PC-3 (cell line): Measurements from ENCODE around the gene RCOR1. TPM values are rescaled to one million over a fixed set of nuclear protein-coding genes. Genes with fewer than 3 reads are reported as not detected.

Experiments
- ATAC-seq: fragments of 200-7000 bp; cut with Tn5 transposase; 2 replicates; pipeline ENCODE4 v1.9.1; 2020; ENCODE audit warnings: mild to moderate bottlenecking, moderate library complexity
- BruUV-seq: library from RNA; stranded (reverse); fragments of 400-500 nt; replicated peaks from 2 replicates; lab custom pipeline; 2021; lab: Mats Ljungman, UMichigan
- CTCF ChIA-PET: fragments of 300-600 bp; sonication (Branson Sonifier 250); formaldehyde crosslinking; loops from one replicate; lab custom pipeline; 2022; ENCODE audit warnings: antibody characterized with exemption; lab: Charles Lee
- POLR2A ChIA-PET: fragments of 300-600 bp; sonication (Branson Sonifier 250); formaldehyde crosslinking; loops from one replicate; lab custom pipeline; 2022; ENCODE audit warnings: antibody characterized with exemption; ENCODE audit not compliant: unreplicated experiment; lab: Charles Lee
- DNase-seq: peaks from one replicate; pipeline ENCODE4 v3.0.0-alpha.2; 2015
- H2AFZ ChIP-seq: fragments of 300-600 bp; sonication (generic); 2 replicates; pipeline ENCODE4 v1.6.0; 2016; ENCODE audit warnings: antibody characterized with exemption, low read length
- H3F3A ChIP-seq: fragments of 300-600 bp; sonication (generic); one replicate; pipeline ENCODE4 v1.6.0; 2017; ENCODE audit warnings: antibody characterized with exemption, low read length, control low read depth, mild to moderate bottlenecking; ENCODE audit not compliant: unreplicated experiment
- H3K27ac ChIP-seq: fragments of 300-600 bp; sonication (generic); 2 replicates; pipeline ENCODE4 v1.5.1; 2016; ENCODE audit warnings: mild to moderate bottlenecking, low read length
- H3K27me3 ChIP-seq: fragments of 300-600 bp; sonication (generic); 2 replicates; pipeline ENCODE4 v1.6.1; 2016; ENCODE audit warnings: low read length, mixed read lengths
- H3K36me3 ChIP-seq: fragments of 300-600 bp; sonication (generic); 2 replicates; pipeline ENCODE4 v1.6.1; 2016; ENCODE audit warnings: low read depth, mixed run types, low read length, mixed read lengths
- H3K4me1 ChIP-seq: fragments of 300-600 bp; sonication (generic); 2 replicates; pipeline ENCODE4 v1.5.1; 2016; ENCODE audit warnings: low read length; ENCODE audit not compliant: insufficient read depth
- H3K4me2 ChIP-seq: fragments of 300-600 bp; sonication (generic); 2 replicates; pipeline ENCODE4 v1.6.0; 2016; ENCODE audit warnings: low read length
- H3K4me3 ChIP-seq: fragments of 300-600 bp; sonication (generic); 2 replicates; pipeline ENCODE4 v1.5.1; 2016; ENCODE audit warnings: mild to moderate bottlenecking, low read length, mixed read lengths
- H3K79me2 ChIP-seq: fragments of 300-600 bp; sonication (generic); 2 replicates; pipeline ENCODE4 v1.6.1; 2017; ENCODE audit warnings: low read length, mixed read lengths
- H3K9ac ChIP-seq: fragments of 300-600 bp; sonication (generic); 2 replicates; pipeline ENCODE4 v1.6.0; 2016; ENCODE audit warnings: mild to moderate bottlenecking, low read length
- H3K9me2 ChIP-seq: fragments of 300-600 bp; sonication (generic); replicated peaks from 2 replicates; pipeline ENCODE4 v1.6.1; 2016; ENCODE audit warnings: mixed run types, low read length, mixed read lengths
- H3K9me3 ChIP-seq: fragments of 300-600 bp; sonication (generic); 2 replicates; pipeline ENCODE4 v1.6.1; 2016; ENCODE audit warnings: low read length, mixed read lengths
- H4K20me1 ChIP-seq: fragments of 300-600 bp; sonication (generic); 2 replicates; pipeline ENCODE4 v1.6.1; 2016; ENCODE audit warnings: low read length, mixed read lengths
- EZH2 ChIP-seq: fragments of 300-600 bp; sonication (generic); IDR thresholded peaks from one replicate; pipeline ENCODE4 v1.6.1; 2017; ENCODE audit warnings: antibody characterized with exemption, mild to moderate bottlenecking, low read length; ENCODE audit not compliant: unreplicated experiment
- EZH2phosphoT487 ChIP-seq: fragments of 300-600 bp; sonication (generic); IDR thresholded peaks from 2 replicates; pipeline ENCODE4 v1.6.1; 2018; ENCODE audit warnings: mild to moderate bottlenecking, antibody characterized with exemption, low read length, borderline replicate concordance
- intact Hi-C: fragments of 100-400 bp; cut with micrococcal nuclease; formaldehyde crosslinking; loops from 2 replicates; pipeline ENCODE4 v1.9.0; 2023
- total RNA-seq: library from RNA; depleted of rRNA; stranded (reverse); fragments of >200 nt; gene quantifications from 2 replicates; pipeline ENCODE4 v1.2.3, GENCODE V29; 2014
- TF ChIP-seq, protein P1 (sequence below): fragments of 300-600 bp; sonication (generic); conservative IDR thresholded peaks from 2 replicates; pipeline ENCODE4 v1.5.1; 2017; ENCODE audit warnings: antibody characterized with exemption, low read depth, mild to moderate bottlenecking, low read length

RCOR1 gene
- total RNA-seq, 1 experiment from 2014 or later = 22.2 TPM

DNA sequence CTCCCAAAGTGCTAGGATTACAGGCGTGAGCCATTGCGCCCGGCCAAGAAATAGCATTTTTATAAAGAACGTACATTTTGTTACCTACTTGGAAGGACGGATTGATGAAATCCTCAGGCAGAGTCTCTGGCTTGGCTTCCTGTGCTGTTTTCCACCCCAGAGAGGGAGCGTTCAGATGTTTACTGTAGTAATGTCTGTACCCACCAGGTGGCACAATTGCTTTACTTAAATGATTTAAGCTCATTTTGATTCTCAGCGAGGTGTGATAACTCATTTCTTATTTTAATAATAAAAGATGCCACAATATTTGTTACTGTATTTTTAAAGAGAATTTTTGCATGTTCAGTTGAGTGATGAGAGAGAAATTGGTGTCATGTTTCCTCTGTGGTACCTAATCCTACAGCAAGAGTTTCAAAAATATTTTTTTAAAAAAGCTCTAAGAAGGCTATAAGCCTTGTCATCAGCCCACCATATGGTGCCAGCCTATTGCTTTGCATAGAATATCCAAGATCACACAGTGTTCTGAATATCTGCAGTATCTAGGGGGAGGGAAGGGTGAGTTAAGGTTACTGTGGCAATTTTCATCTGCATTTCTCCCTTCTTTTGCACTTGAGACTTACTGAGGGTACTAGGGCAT lies 102.2 kb downstream of the RCOR1 start:
- no peak overlapping the region for H3K9ac ChIP-seq
- peaks cover 47% of the 10 kb centered on the region for H3K4me1 ChIP-seq
- no peaks in the 10 kb centered on the region for H3K9me2 ChIP-seq
- ATAC-seq = peak; percentile 34; the same call in 1 of the 2 replicates
- peaks cover 95% of the 10 kb centered on the region for H3K79me2 ChIP-seq
- no TSS peak for BruUV-seq
- POLR2A ChIA-PET = no interaction called here
- no peaks in the 10 kb centered on the region for H3K9me3 ChIP-seq
- CTCF ChIA-PET = interaction anchor here (0.6 to 1.2 kb wide), 4 partner anchors 11 to 170 kb away, joined by 3 to 7 read pairs (median 4); no protein-coding TSS in a partner anchor
- intact Hi-C loops = loop anchor here (2.0 to 5.0 kb wide), 3 partner anchors 83 to 170 kb away; partner anchors contain the start of genes RCOR1 and TRAF3
- H3K27me3 ChIP-seq = no peaks in the 10 kb centered on the region
- no peaks in the 10 kb centered on the region for H3K36me3 ChIP-seq
- H2AFZ ChIP-seq = no peak overlapping the region
- H3K4me3 ChIP-seq = no peak overlapping the region
- no peak overlapping the region for H3K27ac ChIP-seq
- H3K4me2 ChIP-seq = no peak overlapping the region
- TF ChIP-seq EZH2phosphoT487 (no peak), EZH2 (no peak)
- TF ChIP-seq, protein P1, sequence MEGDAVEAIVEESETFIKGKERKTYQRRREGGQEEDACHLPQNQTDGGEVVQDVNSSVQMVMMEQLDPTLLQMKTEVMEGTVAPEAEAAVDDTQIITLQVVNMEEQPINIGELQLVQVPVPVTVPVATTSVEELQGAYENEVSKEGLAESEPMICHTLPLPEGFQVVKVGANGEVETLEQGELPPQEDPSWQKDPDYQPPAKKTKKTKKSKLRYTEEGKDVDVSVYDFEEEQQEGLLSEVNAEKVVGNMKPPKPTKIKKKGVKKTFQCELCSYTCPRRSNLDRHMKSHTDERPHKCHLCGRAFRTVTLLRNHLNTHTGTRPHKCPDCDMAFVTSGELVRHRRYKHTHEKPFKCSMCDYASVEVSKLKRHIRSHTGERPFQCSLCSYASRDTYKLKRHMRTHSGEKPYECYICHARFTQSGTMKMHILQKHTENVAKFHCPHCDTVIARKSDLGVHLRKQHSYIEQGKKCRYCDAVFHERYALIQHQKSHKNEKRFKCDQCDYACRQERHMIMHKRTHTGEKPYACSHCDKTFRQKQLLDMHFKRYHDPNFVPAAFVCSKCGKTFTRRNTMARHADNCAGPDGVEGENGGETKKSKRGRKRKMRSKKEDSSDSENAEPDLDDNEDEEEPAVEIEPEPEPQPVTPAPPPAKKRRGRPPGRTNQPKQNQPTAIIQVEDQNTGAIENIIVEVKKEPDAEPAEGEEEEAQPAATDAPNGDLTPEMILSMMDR = peak; percentile 74
- peak; percentile 89 for DNase-seq
- H3F3A ChIP-seq = peaks cover 7% of the 10 kb centered on the region
- peaks cover 39% of the 10 kb centered on the region for H4K20me1 ChIP-seq

GRCh38 chr14:102695167-102695555 lies 102.7 kb downstream of the RCOR1 start:
- intact Hi-C loops = loop anchor here (2.0 to 5.0 kb wide), 2 partner anchors 82 to 170 kb away; partner anchors contain the start of gene TRAF3
- Histone ChIP-seq H3K4me2 (no peak overlapping the region), H3K27me3 (no peaks in the 10 kb centered on the region), H3K4me1 (peaks cover 50% of the 10 kb centered on the region), H3K9me3 (no peaks in the 10 kb centered on the region), H3F3A (peaks cover 7% of the 10 kb centered on the region), H3K36me3 (no peaks in the 10 kb centered on the region), H3K27ac (no peak overlapping the region), H2AFZ (no peak overlapping the region), H3K9me2 (no peaks in the 10 kb centered on the region), H3K4me3 (no peak overlapping the region), H4K20me1 (peaks cover 41% of the 10 kb centered on the region), H3K79me2 (peaks cover 95% of the 10 kb centered on the region), H3K9ac (no peak overlapping the region)
- POLR2A ChIA-PET = no interaction called here
- no TSS peak for BruUV-seq
- no peak for ATAC-seq
- TF ChIP-seq, protein P1 = no peak
- TF ChIP-seq EZH2 (no peak), EZH2phosphoT487 (no peak)
- DNase-seq = no peak
- CTCF ChIA-PET = interaction anchor here (0.6 to 1.2 kb wide), 4 partner anchors 10 to 171 kb away, joined by 3 to 7 read pairs (median 4); no protein-coding TSS in a partner anchor

GRCh38 chr14:102696332-102696731 lies 103.9 kb downstream of the RCOR1 start:
- H2AFZ ChIP-seq = no peak overlapping the region
- TF ChIP-seq EZH2 (no peak), EZH2phosphoT487 (no peak)
- TF ChIP-seq, protein P1 = no peak
- peaks cover 95% of the 10 kb centered on the region for H3K79me2 ChIP-seq
- peaks cover 4% of the 10 kb centered on the region for H3F3A ChIP-seq
- DNase-seq (no peak), ATAC-seq (no peak)
- H3K36me3 ChIP-seq = peaks cover 1% of the 10 kb centered on the region; the same call in 1 of the 2 replicates
- no peaks in the 10 kb centered on the region for H3K9me2 ChIP-seq
- intact Hi-C loops = loop anchor here (5.0 kb wide), 1 partner anchor 81 kb away; the partner anchor contains the start of gene TRAF3
- BruUV-seq = no TSS peak
- H3K9me3 ChIP-seq = no peaks in the 10 kb centered on the region
- H3K4me3 ChIP-seq = no peak overlapping the region
- no peak overlapping the region for H3K4me2 ChIP-seq
- CTCF ChIA-PET = interaction anchor here (0.6 kb wide), 1 partner anchor 371 kb away, joined by 13 read pairs; no protein-coding TSS in a partner anchor
- H3K9ac ChIP-seq = no peak overlapping the region
- POLR2A ChIA-PET = no interaction called here
- peaks cover 34% of the 10 kb centered on the region for H4K20me1 ChIP-seq
- no peaks in the 10 kb centered on the region for H3K27me3 ChIP-seq
- H3K4me1 ChIP-seq = peaks cover 38% of the 10 kb centered on the region
- H3K27ac ChIP-seq = no peak overlapping the region
